Astrocyte of the cerebellum (primary cell): ENCODE results near the gene ASCL3.
A peak's percentile ranks its signal among the peaks of the same experiment; 100 is the strongest.

Experiments used
- DNase-seq: peaks from one replicate; pipeline ENCODE4 v3.0.0-alpha.2; 2011; ENCODE audit warnings: low read depth
- H3K4me3 ChIP-seq: 2 replicates; pipeline ENCODE4 v1.5.1; 2011; ENCODE audit warnings: mild to moderate bottlenecking, low read depth, low read length, moderate library complexity
- in situ Hi-C: cut with HindIII; loops from 2 replicates; pipeline ENCODE4 v1.10.0; 2017; ENCODE audit warnings: low sequenced_read_pairs
- TF ChIP-seq, protein P1 (sequence below): IDR thresholded peaks from 2 replicates; pipeline ENCODE4 v1.5.1; 2012; ENCODE audit warnings: low read length, low read depth, moderate library complexity, mild to moderate bottlenecking; ENCODE audit errors: missing control alignments

Gene ASCL3

DNA sequence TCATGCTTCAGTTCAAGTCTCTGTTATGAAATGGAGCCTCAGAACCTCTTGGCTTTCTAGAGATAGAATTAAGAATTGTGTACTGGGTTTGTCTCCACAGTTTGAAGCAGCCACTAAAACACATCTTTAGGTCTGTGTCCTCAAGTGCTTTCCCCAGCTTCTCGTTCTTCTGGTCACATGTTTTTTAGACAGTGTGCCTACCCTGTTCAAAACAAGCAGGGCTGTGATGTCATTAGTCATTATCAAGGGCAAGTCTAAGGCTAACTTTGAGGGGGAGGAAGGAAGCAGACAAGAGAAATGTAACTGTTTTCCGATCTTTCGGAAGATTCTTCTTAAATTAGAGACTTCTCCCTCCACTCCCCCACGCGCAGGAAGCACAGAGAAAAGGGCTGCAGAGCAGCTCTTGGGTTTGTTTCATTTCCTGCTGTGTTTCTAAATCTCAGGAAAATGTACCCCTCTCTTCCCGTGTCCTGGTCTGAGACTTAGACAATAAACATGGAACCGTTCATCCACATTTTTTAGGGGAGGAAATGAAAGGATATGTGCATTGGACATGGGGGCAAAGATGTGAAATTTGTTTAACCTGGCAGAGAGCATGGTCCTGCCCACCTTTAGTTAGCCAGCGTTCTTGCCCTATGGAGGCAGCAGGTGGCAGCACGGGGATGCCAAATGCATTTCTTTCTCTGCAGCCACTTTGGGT is 28.7 kb downstream of the ASCL3 start:
- TF ChIP-seq, protein P1, sequence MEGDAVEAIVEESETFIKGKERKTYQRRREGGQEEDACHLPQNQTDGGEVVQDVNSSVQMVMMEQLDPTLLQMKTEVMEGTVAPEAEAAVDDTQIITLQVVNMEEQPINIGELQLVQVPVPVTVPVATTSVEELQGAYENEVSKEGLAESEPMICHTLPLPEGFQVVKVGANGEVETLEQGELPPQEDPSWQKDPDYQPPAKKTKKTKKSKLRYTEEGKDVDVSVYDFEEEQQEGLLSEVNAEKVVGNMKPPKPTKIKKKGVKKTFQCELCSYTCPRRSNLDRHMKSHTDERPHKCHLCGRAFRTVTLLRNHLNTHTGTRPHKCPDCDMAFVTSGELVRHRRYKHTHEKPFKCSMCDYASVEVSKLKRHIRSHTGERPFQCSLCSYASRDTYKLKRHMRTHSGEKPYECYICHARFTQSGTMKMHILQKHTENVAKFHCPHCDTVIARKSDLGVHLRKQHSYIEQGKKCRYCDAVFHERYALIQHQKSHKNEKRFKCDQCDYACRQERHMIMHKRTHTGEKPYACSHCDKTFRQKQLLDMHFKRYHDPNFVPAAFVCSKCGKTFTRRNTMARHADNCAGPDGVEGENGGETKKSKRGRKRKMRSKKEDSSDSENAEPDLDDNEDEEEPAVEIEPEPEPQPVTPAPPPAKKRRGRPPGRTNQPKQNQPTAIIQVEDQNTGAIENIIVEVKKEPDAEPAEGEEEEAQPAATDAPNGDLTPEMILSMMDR: peak; percentile 76
- in situ Hi-C loops: no loop called here
- no peak overlapping the region for H3K4me3 ChIP-seq
- no peak for DNase-seq

DNA sequence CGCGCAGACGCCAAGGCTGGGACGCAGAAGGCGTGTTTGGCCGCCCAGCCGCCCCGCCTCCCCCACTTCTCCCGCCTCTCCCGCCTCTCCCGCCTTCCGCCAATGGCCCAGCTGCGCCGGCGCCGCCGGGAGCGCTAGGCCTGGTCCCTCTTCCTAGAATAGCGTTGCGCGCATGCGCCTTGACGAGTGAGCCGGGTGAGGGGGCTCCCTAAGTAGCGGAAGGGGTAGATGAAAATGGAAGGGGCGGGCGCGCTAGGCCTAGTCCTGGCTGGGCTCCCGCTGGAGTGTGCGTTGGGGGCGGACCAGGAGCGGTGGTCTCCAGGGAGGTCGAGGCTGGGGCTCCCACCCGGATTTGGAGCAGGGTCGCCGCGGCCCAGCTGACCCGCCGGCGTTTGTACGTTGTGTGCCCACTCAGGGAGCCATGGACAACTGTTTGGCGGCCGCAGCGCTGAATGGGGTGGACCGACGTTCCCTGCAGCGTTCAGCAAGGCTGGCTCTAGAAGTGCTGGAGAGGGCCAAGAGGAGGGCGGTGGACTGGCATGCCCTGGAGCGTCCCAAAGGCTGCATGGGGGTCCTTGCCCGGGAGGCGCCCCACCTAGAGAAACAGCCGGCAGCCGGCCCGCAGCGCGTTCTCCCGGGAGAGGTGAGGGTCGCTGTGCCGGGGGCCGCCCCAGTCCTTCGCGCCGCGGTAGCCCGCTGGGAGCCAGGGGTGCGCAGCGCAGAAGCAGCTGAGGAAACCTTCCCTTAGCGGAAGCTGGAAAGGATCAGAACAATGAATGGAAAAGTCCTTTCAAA is 31.6 kb downstream of the ASCL3 start, which contains the start of gene AKIP1:
Gene AKIP1, plus strand, starts transcription at position 161 of the 795 bp plus-strand sequence. Its CDS starts 261 bp downstream, at position 422.
- TF ChIP-seq, protein P1: no peak
- peak; percentile 88 for DNase-seq
- in situ Hi-C loops: no loop called here

DNA sequence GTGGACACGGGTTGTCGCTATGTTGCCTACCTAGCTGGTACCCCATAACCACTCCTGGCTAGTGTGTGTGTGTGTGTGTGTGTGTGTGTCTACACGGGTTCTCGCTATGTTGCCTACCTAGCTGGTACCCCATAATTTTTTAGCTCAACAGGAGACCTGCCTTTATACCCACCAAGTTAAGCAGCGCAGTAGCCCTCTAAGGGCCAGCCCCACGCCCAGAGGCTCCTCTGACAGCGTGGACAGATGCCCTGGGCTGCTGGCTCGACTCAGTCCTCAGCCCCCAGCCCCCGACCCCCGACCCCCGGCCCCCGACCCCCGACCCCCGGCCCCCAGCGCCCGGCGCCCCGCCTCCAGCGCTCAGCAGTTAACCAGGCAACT is 32.2 kb downstream of the ASCL3 start:
- in situ Hi-C loops: no loop called here
- TF ChIP-seq, protein P1: no peak
- H3K4me3 ChIP-seq: peak overlapping the region; percentile 80
- no peak for DNase-seq

More for the DNA sequence above, 31.6 kb downstream of the ASCL3 start, which contains the start of gene AKIP1:
- peak within 1 kb of the TSS; percentile 80 for H3K4me3 ChIP-seq

DNA sequence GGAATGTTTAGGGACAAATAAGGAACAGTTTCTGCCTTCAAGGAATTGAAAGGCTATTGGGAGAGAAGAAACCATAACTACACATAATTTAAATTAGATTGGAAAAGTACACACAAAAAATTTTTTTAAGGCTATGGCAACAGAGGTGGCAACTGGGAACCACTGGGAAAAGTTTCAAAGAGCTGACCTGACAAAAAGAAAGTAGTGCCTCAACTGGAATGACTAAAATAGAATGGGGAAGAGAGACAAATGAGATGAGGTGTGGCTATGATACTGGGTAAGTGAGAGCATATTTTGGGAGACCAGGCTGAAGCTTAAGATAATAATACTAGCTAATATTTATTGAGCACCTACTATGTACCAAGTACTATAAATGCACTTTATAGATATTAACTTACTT is 34.7 kb downstream of the ASCL3 start:
- no peak overlapping the region for H3K4me3 ChIP-seq
- DNase-seq: no peak
- TF ChIP-seq, protein P1: no peak
- in situ Hi-C loops: no loop called here

DNA sequence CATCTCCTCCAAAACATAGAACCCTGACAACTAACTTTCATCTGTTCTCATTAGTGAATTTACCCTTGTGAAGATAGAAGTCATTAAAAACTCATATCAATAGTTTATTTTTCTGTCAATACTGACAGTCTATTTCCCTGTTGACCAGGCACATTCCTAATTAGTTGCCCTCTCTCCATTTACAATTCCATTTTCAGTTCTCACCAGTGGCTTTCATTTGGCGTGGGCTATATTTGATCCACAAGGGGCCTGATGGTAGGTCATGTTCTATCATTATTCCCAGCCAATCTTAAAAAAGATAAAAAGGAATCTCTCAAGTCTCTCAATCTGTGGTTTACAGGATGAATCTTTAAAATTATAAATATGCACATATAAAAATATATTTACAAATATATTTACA is 35.7 kb downstream of the ASCL3 start:
- in situ Hi-C loops: no loop called here
- TF ChIP-seq, protein P1: no peak
- no peak for DNase-seq
- H3K4me3 ChIP-seq: no peak overlapping the region

DNA sequence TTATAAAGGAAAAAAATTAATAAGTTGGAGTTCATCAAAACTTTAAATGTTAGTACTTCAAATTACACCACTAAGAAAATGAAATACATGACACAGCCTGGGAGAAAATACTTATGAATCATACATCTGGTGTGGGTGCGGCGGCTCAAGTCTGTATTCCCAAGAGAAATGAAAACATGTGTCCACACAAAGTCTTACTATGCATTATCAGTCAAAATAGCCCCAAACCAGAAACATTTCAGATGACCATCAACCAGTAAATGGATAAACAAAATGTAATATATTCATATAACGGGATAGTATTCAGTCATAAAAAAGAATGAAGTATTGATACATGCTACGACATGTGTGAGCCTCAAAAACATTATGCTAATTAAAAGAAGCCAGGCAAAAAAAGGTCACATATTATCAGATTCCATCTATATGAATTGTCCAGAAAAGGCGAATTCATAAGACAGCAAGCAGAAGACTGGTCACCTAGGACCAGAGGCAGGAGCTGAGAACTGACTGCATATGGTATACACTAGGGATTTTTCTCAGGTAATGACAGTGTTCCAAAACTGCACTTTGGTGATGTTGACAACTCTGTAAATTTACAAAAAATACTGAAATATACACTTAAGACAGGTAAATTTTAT is 37.2 kb downstream of the ASCL3 start:
- TF ChIP-seq, protein P1: no peak
- DNase-seq: peak; percentile 38
- H3K4me3 ChIP-seq: no peak overlapping the region
- in situ Hi-C loops: no loop called here
